ENCODE data around the gene SLC7A4.
"Not testable (repeated sequence)": the region's sequence is repeated elsewhere in the genome, so short reads cannot be mapped to it uniquely, and the experiment has no call there.

The SLC7A4 gene

DNA sequence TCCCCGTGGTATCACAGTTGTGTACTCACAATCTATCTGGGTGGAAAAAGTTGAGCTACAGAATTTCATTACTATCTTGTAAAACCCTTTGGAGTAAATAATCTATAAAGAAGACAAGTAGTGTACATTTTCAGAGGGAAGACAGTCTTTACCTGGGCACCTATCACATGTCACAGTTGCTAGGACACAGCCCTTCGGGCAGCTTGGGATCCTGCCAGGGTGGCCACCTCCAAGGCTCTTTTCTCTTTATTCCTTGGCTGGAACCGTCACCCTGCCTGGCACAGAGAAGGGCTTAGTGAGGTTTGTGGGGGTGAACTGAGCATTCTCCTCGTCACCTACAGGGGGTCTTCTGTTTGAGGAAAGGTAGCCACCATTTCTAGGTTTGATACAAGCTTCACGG, 37.0 kb upstream of the SLC7A4 start:
- no peak for FAIRE-seq
- TF ChIP-seq POLR2A (IDR thresholded peaks at IDR 0.05; ENCODE audit: low read depth, low read length), result no peak
- no peak for DNase-seq (ENCODE audit: insufficient read length, low spot score)

DNA sequence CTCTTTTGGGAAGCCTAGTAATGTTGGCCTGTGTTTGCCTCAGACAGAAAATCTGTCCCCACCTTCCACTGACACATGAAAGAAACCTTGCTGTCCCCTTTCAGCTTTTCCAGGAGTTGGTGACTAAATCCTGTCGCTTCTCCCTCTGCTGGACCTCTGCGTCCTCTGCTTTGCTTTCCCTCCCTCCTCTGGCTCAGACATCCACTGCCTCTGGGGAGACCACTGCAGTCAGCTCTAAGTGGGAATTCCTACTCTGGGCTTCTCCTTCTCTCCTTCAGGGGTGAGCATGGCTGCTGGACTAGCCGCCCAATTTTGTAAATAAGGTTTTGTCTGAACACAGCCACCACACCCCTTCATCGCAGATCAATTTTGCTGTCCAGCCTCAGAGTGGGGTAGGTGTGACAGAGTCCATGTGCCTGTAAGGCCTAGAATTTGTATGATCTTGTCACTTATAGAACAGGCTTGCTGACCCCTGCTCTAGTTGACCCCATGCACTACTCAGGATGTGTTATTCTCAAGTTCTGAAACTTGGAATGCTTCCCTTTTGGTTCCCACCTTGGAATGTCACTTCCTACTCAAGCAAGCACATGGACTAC, 36.4 kb upstream of the SLC7A4 start:
- TF ChIP-seq POLR2A (IDR thresholded peaks at IDR 0.05; ENCODE audit: low read depth, low read length), result no peak
- DNase-seq (ENCODE audit: insufficient read length, low spot score) (no peak), FAIRE-seq (no peak)

DNA sequence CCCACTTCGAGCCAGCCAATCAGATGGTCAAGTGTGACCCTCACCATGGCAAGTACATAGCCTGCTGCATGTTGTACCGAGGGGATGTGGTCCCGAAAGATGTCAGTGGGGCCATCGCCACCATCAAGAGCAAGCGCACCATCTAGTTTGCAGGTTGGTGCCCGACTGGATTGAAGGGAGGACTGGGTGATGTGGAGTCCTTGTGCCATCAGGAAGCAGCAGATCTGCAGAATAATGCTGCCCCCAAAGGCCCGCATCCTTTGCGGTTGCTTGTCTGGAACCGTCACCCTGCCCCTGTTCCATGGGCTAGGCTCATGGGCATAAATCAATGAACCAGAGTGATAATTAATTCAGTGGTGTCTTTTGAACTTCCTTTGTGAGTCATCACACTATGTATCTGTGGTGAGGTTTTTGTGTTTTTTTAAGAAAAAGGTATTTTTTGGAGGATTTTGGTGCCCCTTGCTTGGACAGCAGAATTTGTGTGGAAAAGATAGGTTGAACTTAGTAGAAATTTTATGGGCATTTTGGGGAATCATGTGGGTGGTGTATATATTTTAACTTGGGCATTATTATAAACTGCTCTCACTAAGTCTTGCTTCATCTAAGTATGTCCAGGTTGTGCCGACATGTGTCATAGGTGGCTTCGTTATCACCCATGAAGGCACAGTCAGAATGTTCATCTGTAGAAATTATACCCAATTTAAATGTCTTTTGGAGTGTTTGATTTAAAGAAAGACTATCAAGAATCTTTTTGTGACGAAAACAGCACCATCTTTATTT, 35.7 kb upstream of the SLC7A4 start:
- DNase-seq (ENCODE audit: insufficient read length, low spot score), result no peak
- no peak for TF ChIP-seq POLR2A (IDR thresholded peaks at IDR 0.05; ENCODE audit: low read depth, low read length)
- no peak for FAIRE-seq

DNA sequence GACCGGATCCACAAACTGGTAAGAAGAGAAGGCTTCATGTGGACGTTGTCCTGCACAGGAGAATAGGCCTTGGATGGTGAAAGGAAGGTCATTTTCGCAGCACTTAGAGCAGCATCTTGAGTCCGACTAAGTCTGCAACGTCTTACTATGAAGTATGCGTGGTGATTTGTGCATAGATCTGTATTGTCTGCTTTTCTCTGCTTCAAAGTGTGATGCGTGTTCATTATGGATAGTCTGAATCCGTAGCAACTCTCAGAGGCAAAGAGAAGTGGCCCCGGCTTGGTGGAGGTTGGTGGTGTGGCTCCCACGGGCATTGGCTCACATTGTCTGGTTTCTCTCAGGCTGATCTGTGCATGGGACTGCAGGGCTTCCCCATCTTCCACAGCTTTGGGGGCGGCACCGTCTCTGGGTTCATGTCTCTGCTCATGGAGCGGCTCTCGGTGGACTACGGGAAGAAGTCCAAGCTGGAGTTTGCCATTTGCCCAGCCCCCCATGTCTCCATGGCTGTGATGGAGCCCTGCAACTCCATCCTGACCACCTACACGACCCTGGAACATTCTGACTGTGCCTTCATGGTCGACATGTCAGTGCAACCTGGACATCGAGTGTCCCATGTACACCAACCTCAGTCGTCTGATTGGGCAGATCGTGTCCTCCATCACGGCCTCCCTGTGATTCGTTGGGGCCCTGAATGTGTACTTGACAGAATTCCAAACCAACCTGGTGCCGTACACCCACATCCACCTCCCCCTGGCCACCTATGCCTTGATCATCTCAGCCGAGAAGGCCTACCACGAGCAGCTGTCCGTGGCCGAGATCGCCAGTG, 34.9 kb upstream of the SLC7A4 start:
- DNase-seq (ENCODE audit: insufficient read length, low spot score) (no peak), FAIRE-seq (no peak)
- no peak for TF ChIP-seq POLR2A (IDR thresholded peaks at IDR 0.05; ENCODE audit: low read depth, low read length)

DNA sequence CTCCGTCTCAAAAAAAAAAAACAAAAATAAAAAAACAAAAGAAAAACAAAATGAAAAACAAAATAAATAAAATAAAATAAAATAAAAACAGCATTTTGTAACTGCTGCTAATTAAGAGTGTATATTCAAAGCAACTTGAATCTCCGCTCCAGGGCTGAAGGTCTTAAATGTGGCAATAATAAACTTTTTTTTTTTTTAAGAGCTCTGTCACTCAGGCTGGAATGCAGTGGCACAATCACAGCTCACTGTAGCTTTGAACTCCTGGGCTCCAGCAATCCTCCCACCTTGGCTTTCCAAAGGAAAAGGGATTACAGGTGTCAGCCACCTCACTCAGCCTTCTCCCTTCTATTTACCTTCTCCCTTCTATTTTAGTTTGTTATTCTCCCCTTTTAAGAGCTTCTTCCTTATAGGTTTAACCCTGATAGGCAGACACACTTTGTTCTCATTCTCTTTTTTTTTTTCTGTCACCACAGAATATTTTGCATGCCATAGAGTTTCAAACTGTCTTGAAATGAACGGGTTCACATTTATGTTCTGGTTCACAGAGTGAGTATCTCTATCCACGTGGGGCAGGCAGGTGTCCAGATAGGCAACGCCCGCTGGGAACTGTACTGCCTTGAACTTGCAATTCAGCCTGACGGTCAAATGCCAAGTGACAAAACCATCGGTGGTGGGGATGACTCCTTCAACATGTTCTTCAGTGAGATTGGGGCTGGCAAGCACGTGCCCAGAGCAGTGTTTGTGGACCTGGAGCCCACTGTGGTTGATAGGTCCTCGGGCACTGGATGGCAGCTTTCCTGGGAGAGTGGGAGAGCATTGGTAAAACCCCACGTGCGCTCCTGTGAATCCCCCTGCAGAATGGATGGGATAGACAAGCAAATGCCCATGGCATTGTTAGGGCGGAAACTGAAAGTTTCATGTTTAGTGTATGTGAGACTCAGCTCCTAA, 32.8 kb upstream of the SLC7A4 start:
- FAIRE-seq (no peak), DNase-seq (ENCODE audit: insufficient read length, low spot score) (no peak)
- no peak for TF ChIP-seq POLR2A (IDR thresholded peaks at IDR 0.05; ENCODE audit: low read depth, low read length)

DNA sequence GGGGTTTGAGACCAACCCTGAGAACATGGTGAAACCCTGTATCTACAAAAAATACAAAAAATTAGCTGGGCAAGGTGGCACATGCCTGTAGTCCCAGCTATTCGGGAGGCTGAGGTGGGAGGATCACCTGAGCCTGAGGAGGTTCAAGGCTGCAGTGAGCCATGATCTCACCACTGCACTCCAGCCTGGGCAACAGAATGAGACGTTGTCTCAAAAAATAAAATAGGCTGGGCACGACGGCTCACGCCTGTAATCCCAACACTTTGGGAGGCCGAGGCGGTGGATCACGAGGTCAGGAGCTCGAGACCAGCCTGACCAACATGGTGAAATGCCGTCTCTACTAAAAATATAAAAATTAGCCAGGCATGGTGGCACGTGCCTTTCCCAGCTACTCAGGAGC, 32.1 kb upstream of the SLC7A4 start:
- FAIRE-seq; DNase-seq (ENCODE audit: insufficient read length, low spot score): not testable (repeated sequence)

DNA sequence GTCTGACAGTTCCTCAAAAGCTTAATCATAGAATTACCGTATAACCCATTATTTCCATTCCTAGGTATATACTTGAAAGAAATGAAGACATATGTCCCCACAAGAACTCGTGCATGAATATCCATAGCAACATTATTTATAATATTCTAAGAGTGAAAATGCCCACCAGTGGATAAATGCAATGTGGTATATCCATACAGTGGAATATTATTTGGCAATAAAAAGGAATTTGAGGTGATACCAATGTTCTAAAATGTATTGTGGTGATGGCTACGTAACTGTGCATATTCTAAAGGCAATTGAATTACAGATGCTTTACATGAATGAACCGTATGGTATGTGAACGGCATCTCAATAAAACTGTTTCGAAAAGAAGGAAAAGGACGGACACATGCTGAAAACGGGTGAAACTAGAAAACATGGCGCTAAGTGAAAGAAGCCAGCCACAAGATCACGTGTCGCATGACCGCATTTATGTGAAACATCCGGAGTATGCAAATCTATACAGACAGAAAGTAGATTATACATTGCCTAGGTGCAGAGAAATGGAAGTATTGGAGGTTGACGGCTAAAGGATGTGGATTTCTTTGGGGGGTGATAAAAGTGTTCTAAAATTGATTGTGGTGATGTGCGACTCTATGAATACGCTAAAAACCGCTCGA, 29.4 kb upstream of the SLC7A4 start:
- DNase-seq (ENCODE audit: insufficient read length, low spot score); FAIRE-seq: not testable (repeated sequence)

DNA sequence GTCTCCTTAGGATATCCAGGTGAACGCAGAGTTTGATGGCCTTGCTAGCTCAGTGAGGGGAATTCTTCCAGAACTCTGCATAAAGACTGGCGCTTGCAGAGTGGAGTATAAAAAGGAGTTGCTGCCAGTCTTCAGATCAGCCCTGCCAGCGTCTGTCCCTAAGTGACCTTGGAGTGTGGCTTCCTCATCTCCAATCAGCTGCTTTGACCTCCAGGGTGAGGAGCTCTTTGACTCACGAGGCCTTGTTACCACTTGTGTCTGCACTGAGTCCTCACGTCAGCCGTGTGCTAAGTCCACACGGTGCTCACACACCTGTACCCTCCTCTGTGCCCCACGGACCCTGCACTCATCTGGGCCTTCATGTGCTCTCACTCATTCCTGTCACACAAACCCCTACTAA, 28.0 kb upstream of the SLC7A4 start:
- DNase-seq (ENCODE audit: insufficient read length, low spot score); FAIRE-seq: not testable (repeated sequence)

DNA sequence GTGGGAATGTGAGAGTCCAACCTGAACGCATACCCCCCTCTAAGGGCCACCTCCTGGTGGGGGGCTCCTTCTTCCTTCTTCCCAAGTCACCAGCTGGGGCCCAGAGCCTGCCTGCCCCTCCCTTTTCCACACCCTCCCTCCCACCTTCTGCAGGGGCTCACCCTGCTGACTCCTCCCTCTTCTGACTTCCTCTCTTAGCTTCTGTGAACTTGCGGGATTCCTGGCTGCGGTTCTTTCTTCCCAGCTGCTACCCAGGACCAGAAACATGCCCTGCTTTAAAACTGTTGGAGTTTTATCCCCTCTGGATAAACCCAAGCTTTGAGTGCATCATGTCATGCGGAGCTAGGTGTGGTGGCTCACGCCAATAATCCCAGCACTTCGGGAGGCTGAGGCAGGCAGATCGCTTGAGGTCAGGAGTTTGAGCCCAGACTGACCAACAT, 23.5 kb upstream of the SLC7A4 start:
- DNase-seq (ENCODE audit: insufficient read length, low spot score) (no peak), FAIRE-seq (no peak)
- TF ChIP-seq POLR2A (IDR thresholded peaks at IDR 0.05; ENCODE audit: low read depth, low read length), result no peak

DNA sequence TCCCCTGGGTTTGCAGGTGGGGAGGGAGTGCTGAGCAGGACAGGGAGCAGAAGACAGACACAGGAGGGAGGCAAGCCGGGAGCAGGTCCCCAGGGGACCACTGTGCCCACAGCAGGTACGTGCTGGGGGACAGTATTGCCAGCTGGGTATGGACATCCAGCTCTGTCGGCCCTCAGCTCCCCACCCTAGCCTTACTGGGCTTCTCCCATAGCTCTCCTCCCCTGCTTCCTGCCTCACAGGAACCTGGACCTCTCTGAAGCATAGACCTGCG, 23.1 kb upstream of the SLC7A4 start:
- no peak for TF ChIP-seq POLR2A (IDR thresholded peaks at IDR 0.05; ENCODE audit: low read depth, low read length)
- DNase-seq (ENCODE audit: insufficient read length, low spot score) (no peak), FAIRE-seq (no peak)

DNA sequence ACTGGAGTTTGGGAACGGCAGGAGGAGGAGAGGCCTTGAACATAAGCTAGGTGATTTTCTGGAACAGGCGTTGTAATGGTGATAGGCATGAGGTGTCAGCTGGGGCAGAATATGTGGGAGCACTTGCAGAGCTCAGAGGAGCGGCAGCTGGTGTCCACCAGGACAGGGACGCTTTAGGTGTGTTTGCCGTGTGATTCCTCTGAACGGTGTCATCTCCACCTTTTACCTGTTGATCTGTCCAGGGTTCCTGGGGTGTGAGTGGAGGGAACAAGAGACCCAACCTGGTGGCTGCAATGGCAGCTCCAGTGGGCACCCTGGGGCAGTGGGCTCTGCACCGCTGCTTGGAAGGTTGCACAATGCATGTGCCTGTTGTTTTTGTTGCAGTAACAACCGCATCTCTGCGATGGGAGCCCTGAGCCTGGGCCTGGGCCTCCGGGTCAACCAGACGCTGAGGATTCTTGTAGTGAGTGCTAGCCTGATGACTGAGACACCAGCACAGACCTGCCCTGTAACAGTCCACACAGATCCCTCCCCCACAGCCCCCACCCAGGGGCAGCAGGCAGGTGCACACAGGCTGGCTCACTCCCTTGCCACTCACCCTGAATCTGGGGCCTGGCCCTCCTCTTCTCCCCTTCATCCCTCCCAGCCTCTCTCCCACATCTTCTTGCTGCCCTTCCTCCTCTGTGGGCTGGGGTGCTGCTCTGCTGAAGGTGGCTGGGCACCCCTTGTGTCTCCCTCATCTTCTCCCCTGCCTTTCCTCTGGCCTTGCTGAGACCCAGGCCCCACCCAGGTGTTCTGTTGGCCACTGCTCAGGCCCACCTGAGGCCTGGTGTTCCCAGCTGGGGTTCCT, 22.6 kb upstream of the SLC7A4 start:
- FAIRE-seq, result no peak
- no peak for TF ChIP-seq POLR2A (IDR thresholded peaks at IDR 0.05; ENCODE audit: low read depth, low read length)
- DNase-seq (ENCODE audit: insufficient read length, low spot score), result no peak

DNA sequence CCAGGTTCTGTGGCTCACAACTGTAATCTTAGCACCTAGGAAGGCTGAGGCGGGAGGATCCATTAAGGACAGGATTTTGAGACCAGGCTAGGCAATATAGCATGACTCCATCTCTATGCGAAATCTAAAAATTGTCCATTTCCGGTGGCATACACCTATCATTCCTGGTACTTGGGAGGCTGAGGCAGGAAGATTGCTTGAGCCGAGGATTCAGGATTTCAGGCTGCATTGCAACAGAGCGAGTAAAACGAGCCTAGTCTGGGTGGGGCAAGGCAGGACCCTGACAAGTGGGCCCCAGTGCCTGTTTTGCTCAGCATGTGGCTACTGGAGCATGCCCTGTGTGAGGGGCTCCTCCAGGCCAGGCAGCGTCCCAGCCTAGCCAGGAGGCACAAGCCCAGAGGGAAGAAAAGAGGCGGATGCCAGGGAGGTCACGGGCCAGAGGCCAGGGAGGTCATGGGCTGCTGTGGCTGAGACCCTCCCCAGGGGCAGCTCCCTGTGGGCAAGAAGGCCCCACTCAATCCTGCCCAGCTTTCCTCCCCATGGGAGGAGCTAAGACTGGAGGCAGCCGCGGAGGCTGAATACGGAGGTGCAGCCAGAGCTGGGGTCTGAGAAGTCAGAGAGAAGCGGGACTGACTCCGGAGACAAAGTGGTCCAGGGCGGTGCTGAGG, 21.8 kb upstream of the SLC7A4 start:
- no peak for FAIRE-seq
- no peak for TF ChIP-seq POLR2A (IDR thresholded peaks at IDR 0.05; ENCODE audit: low read depth, low read length)
- DNase-seq (ENCODE audit: insufficient read length, low spot score), result no peak

Data from H54 (cell line).